Dedifferentiated amniotic fluid mesenchymal stem cell (primary cell): ENCODE data around the gene ZBTB4.
"Not testable (repeated sequence)": the region's sequence is repeated elsewhere in the genome, so short reads cannot be mapped to it uniquely, and the experiment has no call there.

Experiments
- DNase-seq: peaks from one replicate; pipeline ENCODE4 v3.0.0-alpha.2; 2016; ENCODE audit errors: extremely low spot score

ZBTB4 gene

GRCh38 chr17:7495906-7496434 lies 16.5 kb upstream of the ZBTB4 start:
- no peak for DNase-seq

GRCh38 chr17:7493941-7494340 lies 14.5 kb upstream of the ZBTB4 start:
- DNase-seq: no peak

GRCh38 chr17:7491583-7491982 lies 12.2 kb upstream of the ZBTB4 start:
- no peak for DNase-seq

- no peak for DNase-seq
Measured at GRCh38 chr17:7490144-7490543, 10.7 kb upstream of the ZBTB4 start.

- DNase-seq: no peak
Measured at GRCh38 chr17:7486181-7486580, 6.8 kb upstream of the ZBTB4 start.

GRCh38 chr17:7484919-7485377 lies 5.5 kb upstream of the ZBTB4 start:
- no peak for DNase-seq

GRCh38 chr17:7484067-7484918 lies 4.9 kb upstream of the ZBTB4 start, which contains the start of gene POLR2A:
Gene POLR2A, plus strand, starts transcription at chr17:7484366.
- peak; percentile 96 for DNase-seq

GRCh38 chr17:7483255-7484066 lies 4.0 kb upstream of the ZBTB4 start:
- DNase-seq: peak; percentile 88

GRCh38 chr17:7482742-7483088 lies 3.3 kb upstream of the ZBTB4 start:
- not testable (repeated sequence) for DNase-seq

GRCh38 chr17:7481842-7482741 lies 2.7 kb upstream of the ZBTB4 start:
- DNase-seq: not testable (repeated sequence)

GRCh38 chr17:7481275-7481674 lies 1.8 kb upstream of the ZBTB4 start, which contains the start of gene SLC35G6:
Gene SLC35G6, plus strand, starts transcription at chr17:7481446. Its CDS starts 71 bp downstream, at chr17:7481517.
- DNase-seq: not testable (repeated sequence)

- no peak for DNase-seq
Measured at GRCh38 chr17:7480089-7480384, 606 bp upstream of the ZBTB4 start.

- no peak for DNase-seq
Measured at GRCh38 chr17:7478276-7479212, 887 bp downstream of the ZBTB4 start.

- peak; percentile 86 for DNase-seq
Measured at GRCh38 chr17:7477392-7478275, 1.8 kb downstream of the ZBTB4 start.

- no peak for DNase-seq
Measured at GRCh38 chr17:7476951-7477350, 2.5 kb downstream of the ZBTB4 start.

- no peak for DNase-seq
Measured at GRCh38 chr17:7476494-7476893, 2.9 kb downstream of the ZBTB4 start.

GRCh38 chr17:7475764-7476422 lies 3.5 kb downstream of the ZBTB4 start:
- DNase-seq: no peak

- not testable (repeated sequence) for DNase-seq
Measured at GRCh38 chr17:7474767-7475166, 4.7 kb downstream of the ZBTB4 start.

- DNase-seq: no peak
Measured at GRCh38 chr17:7471729-7472128, 7.7 kb downstream of the ZBTB4 start.
